ENCODE results near the gene DLG4. TPM values are rescaled to one million over a fixed set of nuclear protein-coding genes. Genes with fewer than 3 reads are reported as not detected.

The DLG4 gene
- 9.1 and 9.6 TPM in 2 replicates for total RNA-seq

- intact Hi-C loops (cut with micrococcal nuclease), result no loop called here
These were observed at the start of gene DLG4, which contains the start of gene ACADVL for GRCh38 chr17:7219812-7220592. Gene DLG4 (minus strand): TSS chr17:7219836. Gene ACADVL (plus strand): TSS chr17:7219938. CDS start chr17:7219985, 47 bp downstream.

- intact Hi-C loops (cut with micrococcal nuclease), result no loop called here
These were observed 47.1 kb upstream of the DLG4 start for GRCh38 chr17:7266784-7267183.

- intact Hi-C loops (cut with micrococcal nuclease), result no loop called here
These were observed 44.1 kb upstream of the DLG4 start for GRCh38 chr17:7263801-7264078.

- intact Hi-C loops (cut with micrococcal nuclease), result no loop called here
These were observed 43.5 kb upstream of the DLG4 start for GRCh38 chr17:7262935-7263800.

GRCh38 chr17:7262192-7262934, 42.7 kb upstream of the DLG4 start, which contains the start of gene CLDN7:
Gene CLDN7 (minus strand): TSS chr17:7262478. CDS start chr17:7262043, 435 bp downstream.
- intact Hi-C loops (cut with micrococcal nuclease), result no loop called here

- intact Hi-C loops (cut with micrococcal nuclease), result no loop called here
These were observed 41.9 kb upstream of the DLG4 start for GRCh38 chr17:7261379-7262191.

GRCh38 chr17:7260651-7261378, 41.2 kb upstream of the DLG4 start:
- intact Hi-C loops (cut with micrococcal nuclease), result no loop called here

GRCh38 chr17:7260151-7260550, 40.5 kb upstream of the DLG4 start:
- intact Hi-C loops (cut with micrococcal nuclease), result no loop called here

- intact Hi-C loops (cut with micrococcal nuclease), result no loop called here
These were observed 39.9 kb upstream of the DLG4 start for GRCh38 chr17:7259555-7259889.

GRCh38 chr17:7258731-7259554, 39.3 kb upstream of the DLG4 start:
- intact Hi-C loops (cut with micrococcal nuclease), result no loop called here

- intact Hi-C loops (cut with micrococcal nuclease), result no loop called here
These were observed 37.3 kb upstream of the DLG4 start for GRCh38 chr17:7256766-7257456.

GRCh38 chr17:7254511-7254910, 34.9 kb upstream of the DLG4 start:
- intact Hi-C loops (cut with micrococcal nuclease), result loop anchor here (5.0 kb wide), 3 partner anchors 148 to 433 kb away; partner anchors contain the start of genes FGF11, TMEM102, TMEM256 and TP53

- intact Hi-C loops (cut with micrococcal nuclease), result loop anchor here (2.0 to 5.0 kb wide), 4 partner anchors 149 to 434 kb away; partner anchors contain the start of genes FGF11, TMEM102, TMEM256 and TP53
These were observed 33.4 kb upstream of the DLG4 start for GRCh38 chr17:7253082-7253481.

- intact Hi-C loops (cut with micrococcal nuclease), result loop anchor here (1.0 to 5.0 kb wide), 8 partner anchors 13 to 435 kb away; partner anchors contain the start of genes EIF5A, FGF11, PHF23 and TMEM102
These were observed 32.8 kb upstream of the DLG4 start, which contains the start of gene ELP5 for GRCh38 chr17:7252176-7253043. Gene ELP5 (plus strand): TSS chr17:7252215. CDS start chr17:7252551, 336 bp downstream.

GRCh38 chr17:7251661-7252175, 32.1 kb upstream of the DLG4 start, which contains the start of gene CTDNEP1:
Gene CTDNEP1 (minus strand): TSS chr17:7251734. CDS start chr17:7251296, 438 bp downstream.
- intact Hi-C loops (cut with micrococcal nuclease), result loop anchor here (1.0 to 5.0 kb wide), 8 partner anchors 12 to 436 kb away; partner anchors contain the start of genes EIF5A, FGF11, PHF23 and TMEM102

Data from T-helper 2 cell treated with Interferon-gamma antibody and Interleukin-4, amounts not matched to agents 100 ng/mL and 5 ng/mL, for 36 hours (primary cell).